Heart left ventricle (tissue), 16 donors: ENCODE measurements around the gene SLC25A10. TPM values are rescaled to one million over a fixed set of nuclear protein-coding genes. Genes with fewer than 3 reads are reported as not detected.

ENCODE experiments used
- ATAC-seq, 4 donors: fragments of 200-7000 bp; cut with Tn5 transposase; one replicate each; pipeline ENCODE4 v1.9.1; 2020 to 2022; ENCODE audit warnings: moderate library complexity in 4 of 4, mild to moderate bottlenecking in 3 of 4, moderate number of reproducible peaks in 1 of 4
- DNase-seq, 5 donors: peaks; one replicate each; pipeline ENCODE4 v3.0.0-alpha.2; 2020
- H3K27ac ChIP-seq, 12 donors: fragments of 200-600 bp; sonication (generic) in 4 of 12; one replicate each; pipeline versions ENCODE4 v1.5.0 to v1.8.0; 2016 to 2022; ENCODE audit warnings: mild to moderate bottlenecking in 2 of 12
- H3K27me3 ChIP-seq, 9 donors: fragments of 200-600 bp; sonication (generic) in 2 of 9; one replicate each; pipeline versions ENCODE4 v1.5.1 to v1.8.0; 2016 to 2022; ENCODE audit warnings: mild to moderate bottlenecking in 3 of 9
- H3K36me3 ChIP-seq, 9 donors: fragments of 200-600 bp; sonication (generic) in 2 of 9; one replicate each; pipeline versions ENCODE4 v1.5.0 to v1.8.0; 2018 to 2022; ENCODE audit warnings: mild to moderate bottlenecking in 2 of 9
- H3K4me1 ChIP-seq, 12 donors: fragments of 200-600 bp; sonication (generic) in 4 of 12; one replicate each; pipeline versions ENCODE4 v1.5.0 to v1.8.0; 2016 to 2022; ENCODE audit warnings: mild to moderate bottlenecking in 3 of 12
- H3K4me3 ChIP-seq, 12 donors: fragments of 200-600 bp; sonication (generic) in 4 of 12; one replicate each; pipeline versions ENCODE4 v1.5.0 to v1.8.0; 2017 to 2022; ENCODE audit warnings: mild to moderate bottlenecking in 9 of 12, moderate library complexity in 4 of 12
- H3K9me3 ChIP-seq, 12 donors: fragments of 200-600 bp; sonication (generic) in 4 of 12; one replicate each; pipeline versions ENCODE4 v1.5.0 to v1.8.0; 2016 to 2022; ENCODE audit warnings: mild to moderate bottlenecking in 1 of 12
- CTCF ChIP-seq, 12 donors: fragments of 200-600 bp; sonication (generic) in 4 of 12; IDR thresholded peaks; one replicate each; pipeline versions ENCODE4 v1.5.0 to v1.8.0; 2018 to 2022; ENCODE audit warnings: antibody characterized with exemption in 12 of 12, mild to moderate bottlenecking in 5 of 12
- POLR2A ChIP-seq, 2 donors: fragments of 450-650 bp; IDR thresholded peaks; one replicate each; pipeline ENCODE4 v1.6.1; 2017; ENCODE audit warnings: antibody characterized with exemption in 2 of 2, mild to moderate bottlenecking in 2 of 2, moderate library complexity in 2 of 2
- WGBS, 4 donors: extraction: QIAGEN DNeasy Blood & Tissue Kit in 2 of 4; methylation state at CpG; one replicate each; pipeline versions ENCODE4 v1.1.5 to v1.1.7; 2013 to 2018; 5-methylcytosine and 5-hydroxymethylcytosine counted together
- intact Hi-C, 10 donors: fragments of 100-400 bp; cut with DNase I; formaldehyde crosslinking; loops; one replicate each; pipeline versions ENCODE4 v1.11.1 to v1.14.2; 2022
- polyA plus RNA-seq, 2 donors: library from polyadenylated mRNA; stranded (reverse); fragments of 200-250 nt; gene quantifications; one replicate each; pipeline ENCODE4 v1.2.3, GENCODE V29; 2013
- total RNA-seq, 9 donors: library from RNA; depleted of rRNA in 2 of 9; stranded (reverse); fragments of >200 nt in 2 of 9; fragmentation: NEBNext Ultra II Directional in 3 of 9; extraction: Animal tissue kit (Norgen Biotek cat#: 25700) in 3 of 9; gene quantifications; one replicate each; pipeline versions ENCODE4 v1.1.0 to v1.2.4, GENCODE V29; 2016 to 2023
- donor health status: ischemic (EF 13 %, LVEDD 7.1; RV severe dilation, severe dysfunction).
- donor health status: healthy with polysubstance abuse.
- donor health status: DM: no; HTN: yes; CAD: no.
- donor health status: DM: no; HTN: no; CAD: no.
- donor health status: ischemic (EF 25% LVEDD 6.9; RV normal size, moderate dysfunction).
- donor health status: ischemic (EF 25% LVEDD 5.7; RV mildly dilated, moderate dysfunction).
- donor health status: healthy.
- donor health status: DM: yes; HTN: yes; CAD: no.
- donor health status: ischemic (EF 35%, LVEDD 5.7; RV mildly dilated, moderate dysfunction).
- donor health status: nonischemic (EF 11% LVEDD 7.7; RV severe dilation, severe dysfunction).
- donor health status: DM: yes; HTN: yes; CAD: no.
- donor health status: PGD.
- donor health status: ischemic (EF 29% LVEDD 5.4; RV normal size, mild dysfunction).
- donor health status: nonischemic (EF 23%, LVEDD 6.1; RV moderate dilation, normal function).

SLC25A10 gene
- total and polyA plus RNA-seq, 11 donors, result 7.0 to 17.9 (median 9.4) TPM

- WGBS, 4 donors, result 74 to 84% (median 80%) methylated on average over 7 to 35 of the region's 35 CpGs
- H3K27ac ChIP-seq, result no peak overlapping the region
- peak in 1 of 4 donors; percentile 2 for ATAC-seq
- H3K4me3 ChIP-seq, result no peak overlapping the region
- H3K27me3 ChIP-seq, result peaks cover 0 to 34% (median 0%) of the 10 kb centered on the region in 9 donors
- TF ChIP-seq POLR2A (IDR thresholded peaks at IDR 0.05), result no peak
- TF ChIP-seq CTCF (IDR thresholded peaks at IDR 0.05), result no peak
- H3K36me3 ChIP-seq, result no peaks in the 10 kb centered on the region
- intact Hi-C loops, result no loop called here
- no peaks in the 10 kb centered on the region for H3K9me3 ChIP-seq
- peaks cover 0 to 31% (median 4%) of the 10 kb centered on the region in 12 donors for H3K4me1 ChIP-seq
- DNase-seq, result no peak
Measured at GRCh38 chr17:81734405-81735263, 22.6 kb downstream of the SLC25A10 start.

- TF ChIP-seq POLR2A (IDR thresholded peaks at IDR 0.05), result no peak
- no peak for TF ChIP-seq CTCF (IDR thresholded peaks at IDR 0.05)
- 22 to 38% (median 29%) methylated on average over 25 to 30 of the region's 30 CpGs for WGBS, 4 donors
- Histone ChIP-seq H3K36me3 (no peaks in the 10 kb centered on the region), H3K4me3 (peak overlapping the region in 4 of 12 donors; percentile 3 to 20 (median 8)), H3K27ac (no peak overlapping the region), H3K4me1 (peaks cover 0 to 27% (median 4%) of the 10 kb centered on the region in 12 donors), H3K9me3 (no peaks in the 10 kb centered on the region), H3K27me3 (peaks cover 0 to 28% (median 0%) of the 10 kb centered on the region in 9 donors)
- peak in 3 of 4 donors; percentile 30 to 44 (median 31) for ATAC-seq
- intact Hi-C loops, result no loop called here
- no peak for DNase-seq
Measured at GRCh38 chr17:81735264-81736102, 23.4 kb downstream of the SLC25A10 start.

GRCh38 chr17:81737947-81738800 is 26.1 kb downstream of the SLC25A10 start:
- WGBS, 4 donors, result 84 to 88% (median 87%) methylated on average over 22 to 31 of the region's 31 CpGs
- intact Hi-C loops, result no loop called here
- ATAC-seq (no peak), DNase-seq (no peak)
- Histone ChIP-seq H3K4me3 (no peak overlapping the region), H3K27ac (no peak overlapping the region), H3K4me1 (peaks cover 0 to 19% (median 3%) of the 10 kb centered on the region in 12 donors), H3K27me3 (peaks cover 0 to 14% (median 0%) of the 10 kb centered on the region in 9 donors), H3K9me3 (no peaks in the 10 kb centered on the region), H3K36me3 (no peaks in the 10 kb centered on the region)
- TF ChIP-seq CTCF (IDR thresholded peaks at IDR 0.05) (no peak), POLR2A (IDR thresholded peaks at IDR 0.05) (no peak)
